K562 (cell line): ENCODE measurements around the gene MTFR2. TPM values are rescaled to one million over a fixed set of nuclear protein-coding genes. Genes with fewer than 3 reads are reported as not detected.

ENCODE experiments used
- ATAC-seq: fragments of 200-7000 bp; cut with Tn5 transposase; 3 replicates; pipeline ENCODE4 v1.9.1; 2020; ENCODE audit warnings: moderate library complexity
- BruUV-seq: library from RNA; stranded (reverse); fragments of 400-500 nt; replicated peaks from 2 replicates; lab custom pipeline; 2021; lab: Mats Ljungman, UMichigan
- CTCF ChIA-PET: fragments of 300-600 bp; formaldehyde crosslinking; extraction: SDS; loops from one replicate; lab custom pipeline; 2021; ENCODE audit warnings: low intra/inter-chr PET ratio; lab: Yijun Ruan, JAX
- POLR2A ChIA-PET: fragments of 300-600, 350-650 bp; sonication (Branson Sonifier 250); formaldehyde crosslinking; extraction: SDS; loops from one replicate; lab custom pipeline; 2021; ENCODE audit warnings: antibody characterized with exemption, inconsistent platforms; lab: Yijun Ruan, JAX
- DNase-seq, 4 experiments: peaks; one replicate each; pipeline versions ENCODE4 v3.0.0 to v3.0.0-alpha.2; 2011 to 2018; ENCODE audit warnings: low spot score in 3 of 4, mixed read lengths in 3 of 4; ENCODE audit errors: extremely low read depth in 1 of 4
- FAIRE-seq: peaks from 2 replicates; lab custom pipeline; 2011; peaks lifted over from hg19 to GRCh38; lab: Jason Lieb, UNC
- H2AFZ ChIP-seq: 2 replicates; pipeline ENCODE4 v1.6.0; 2011; ENCODE audit warnings: low read depth, low read length, control low read depth, inconsistent platforms
- H3K27ac ChIP-seq: fragments of 200-600 bp; 3 replicates; pipeline ENCODE4 v1.8.0; 2011; ENCODE audit warnings: low read depth, mild to moderate bottlenecking, control low read depth, inconsistent platforms, low read length, moderate library complexity, mixed read lengths; ENCODE audit errors: extremely low read depth
- H3K27me3 ChIP-seq, 2 experiments: fragments of 300-600 bp in 1 of 2; 2 replicates in 1 of 2; 3 replicates in 1 of 2; pipeline versions ENCODE4 v1.6.0 to v1.8.0; 2011; ENCODE audit warnings: inconsistent platforms in 2 of 2, low read length in 2 of 2, mild to moderate bottlenecking in 1 of 2, mixed read lengths in 1 of 2, moderate library complexity in 1 of 2; ENCODE audit not compliant: control insufficient read depth in 2 of 2, insufficient read depth in 2 of 2
- H3K36me3 ChIP-seq: fragments of 300-600 bp; 3 replicates; pipeline ENCODE4 v1.8.0; 2011; ENCODE audit warnings: mild to moderate bottlenecking, low read length, inconsistent platforms; ENCODE audit not compliant: control insufficient read depth, insufficient read depth
- H3K4me1 ChIP-seq, 2 experiments: fragments of 200-600 bp in 1 of 2; replicated peaks in 1 of 2; 2 replicates in 1 of 2; 3 replicates in 1 of 2; pipeline versions ENCODE4 v1.5.1 to v1.8.0; 2011; ENCODE audit warnings: inconsistent platforms in 2 of 2, low read length in 2 of 2, mild to moderate bottlenecking in 1 of 2, mixed read lengths in 1 of 2, moderate library complexity in 1 of 2; ENCODE audit not compliant: control insufficient read depth in 2 of 2, insufficient read depth in 2 of 2
- H3K4me2 ChIP-seq: 2 replicates; pipeline ENCODE4 v1.6.1; 2011; ENCODE audit warnings: low read length, control low read depth, inconsistent platforms, mixed read lengths; ENCODE audit not compliant: insufficient read depth
- H3K4me3 ChIP-seq: fragments of 200-600 bp; sonication (generic), shearing (Covaris generic); 2 replicates; pipeline ENCODE4 v1.5.1; 2016; ENCODE audit warnings: control low read depth, inconsistent platforms
- H3K79me2 ChIP-seq: fragments of 200-600 bp; 3 replicates; pipeline ENCODE4 v1.8.0; 2011; ENCODE audit warnings: low read length, inconsistent platforms; ENCODE audit not compliant: control insufficient read depth, insufficient read depth
- H3K9ac ChIP-seq, 2 experiments: 2 replicates each; pipeline versions ENCODE4 v1.6.0 to v1.6.1; 2011; ENCODE audit warnings: low read depth in 2 of 2, low read length in 2 of 2, control low read depth in 1 of 2, inconsistent platforms in 1 of 2, mild to moderate bottlenecking in 1 of 2, mixed read lengths in 1 of 2; ENCODE audit not compliant: insufficient read depth in 1 of 2
- H3K9me1 ChIP-seq: one replicate; pipeline ENCODE4 v1.6.0; 2011; ENCODE audit warnings: inconsistent platforms, mild to moderate bottlenecking, low read length, moderate library complexity; ENCODE audit not compliant: control insufficient read depth, insufficient read depth
- H3K9me3 ChIP-seq: replicated peaks from 2 replicates; pipeline ENCODE4 v1.5.1; 2011; ENCODE audit warnings: low read depth, low read length, inconsistent platforms; ENCODE audit not compliant: control insufficient read depth, insufficient read depth
- H4K20me1 ChIP-seq: replicated peaks from 2 replicates; pipeline ENCODE4 v1.6.1; 2011; ENCODE audit warnings: low read length, inconsistent platforms, mixed read lengths; ENCODE audit not compliant: control insufficient read depth, insufficient read depth
- FOXP1 ChIP-seq: sonication (generic); formaldehyde crosslinking; IDR thresholded peaks from 2 replicates; pipeline ENCODE4 v1.8.0; 2022; ENCODE audit warnings: mild to moderate bottlenecking, missing genetic modification reagents
- HDAC3 ChIP-seq: fragments of 450-650 bp; IDR thresholded peaks from 2 replicates; pipeline ENCODE4 v1.6.1; 2018; ENCODE audit warnings: borderline replicate concordance, mild to moderate bottlenecking, moderate library complexity; ENCODE audit not compliant: partially characterized antibody
- ZBTB40 ChIP-seq, 2 experiments: fragments of 450-650 bp in 1 of 2; sonication (generic) in 1 of 2; formaldehyde crosslinking in 1 of 2; IDR thresholded peaks; 2 replicates each; pipeline versions ENCODE4 v1.7.1 to v1.9.0; 2016 to 2022; ENCODE audit warnings: inconsistent platforms in 1 of 2, mild to moderate bottlenecking in 1 of 2, missing genetic modification reagents in 1 of 2
- ZNF655 ChIP-seq: fragments of 250-450 bp; sonication (Bioruptor Pico); IDR thresholded peaks from 2 replicates; pipeline ENCODE4 v1.5.0; 2021
- WGBS: fragments of 100-300 bp; shearing (Covaris generic); methylation state at CpG from one replicate; pipeline ENCODE4 v1.1.6; 2016; ENCODE audit warnings: low coverage, mixed read lengths; ENCODE audit not compliant: insufficient coverage; ENCODE audit errors: missing lambda C conversion rate; 5-methylcytosine and 5-hydroxymethylcytosine counted together
- in situ Hi-C: fragments of 300-500 bp; cut with MboI; formaldehyde crosslinking; loops from 4 replicates; pipeline ENCODE4 v1.15.0; 2018; ENCODE audit warnings: inconsistent platforms, mixed read lengths
- intact Hi-C: fragments of 100-400 bp; cut with micrococcal nuclease; formaldehyde crosslinking; loops from 2 replicates; pipeline ENCODE4 v1.14.2; 2022
- polyA plus RNA-seq, 8 experiments: library from polyadenylated mRNA; depleted of rRNA in 4 of 8; stranded (reverse) in 5 of 8; unstranded in 3 of 8; fragments of >200 nt; fragmentation: Nextera tagmentation in 2 of 8; fragmentation: Illumina TruSeq in 1 of 8; extraction: Ambion mirVana in 2 of 8; extraction: Trizol in 1 of 8; gene quantifications; 2 replicates each; pipeline versions ENCODE4 v1.2.1 to v1.2.3, GENCODE V29; 2011 to 2014; ENCODE audit warnings: inconsistent platforms in 1 of 8, missing spikeins in 1 of 8
- total RNA-seq, 7 experiments: library from RNA; depleted of rRNA in 6 of 7; stranded (reverse); fragments of >200 nt in 6 of 7; fragmentation: Illumina TruSeq in 2 of 7; extraction: Trizol in 2 of 7; gene quantifications; 2 replicates each; pipeline versions ENCODE4 v1.2.1 to v1.2.3, GENCODE V29; 2011 to 2021; ENCODE audit warnings: low replicate concordance in 1 of 7

MTFR2 gene
- total and polyA plus RNA-seq, 9 of the 15 experiments (the other 6 are each of a cell fraction or from before 2014, with no cell fraction given), result 10.1 to 63.3 (median 45.9) TPM

- BruUV-seq, result no TSS peak
- H3K4me2 ChIP-seq, result no peak overlapping the region
- intact Hi-C loops (no loop called here), in situ Hi-C loops (no loop called here)
- H2AFZ ChIP-seq, result no peak overlapping the region
- ChIA-PET CTCF (no interaction called here), POLR2A (interaction anchor here (2.0 kb wide), 1 partner anchor 13 kb away, joined by 7 read pairs; no protein-coding TSS in a partner anchor)
- H3K27me3 ChIP-seq, result peaks cover 17 to 33% of the 10 kb centered on the region in 2 experiments
- no peak for TF ChIP-seq HDAC3
- TF ChIP-seq ZNF655 (CRISPR knock-in tag), result no peak
- H3K27ac ChIP-seq, result no peak overlapping the region
- H3K9me1 ChIP-seq, result no peaks in the 10 kb centered on the region
- H4K20me1 ChIP-seq, result no peaks in the 10 kb centered on the region
- DNase-seq (no peak), FAIRE-seq (no peak), ATAC-seq (no peak)
- no peaks in the 10 kb centered on the region for H3K9me3 ChIP-seq
- no peak overlapping the region for H3K9ac ChIP-seq
- no peaks in the 10 kb centered on the region for H3K36me3 ChIP-seq
- no peaks in the 10 kb centered on the region for H3K79me2 ChIP-seq
- H3K4me1 ChIP-seq, result no peaks in the 10 kb centered on the region
- H3K4me3 ChIP-seq, result no peak overlapping the region
Measured at GRCh38 chr6:136213853-136214252, 36.3 kb downstream of the MTFR2 start.

- Histone ChIP-seq H3K9me1 (no peaks in the 10 kb centered on the region), H3K4me3 (no peak overlapping the region), H4K20me1 (no peaks in the 10 kb centered on the region), H3K27me3 (peaks cover 17 to 33% of the 10 kb centered on the region in 2 experiments), H3K79me2 (no peaks in the 10 kb centered on the region), H3K4me2 (no peak overlapping the region), H2AFZ (no peak overlapping the region), H3K9me3 (no peaks in the 10 kb centered on the region), H3K4me1 (no peaks in the 10 kb centered on the region), H3K9ac (no peak overlapping the region), H3K36me3 (no peaks in the 10 kb centered on the region), H3K27ac (no peak overlapping the region)
- no TSS peak for BruUV-seq
- ATAC-seq (no peak), FAIRE-seq (no peak), DNase-seq (no peak)
- 0% methylated on average over 5 of the region's 5 CpGs for WGBS
- intact Hi-C loops, result no loop called here
- ChIA-PET POLR2A (interaction anchor here (0.5 to 1.8 kb wide), 5 partner anchors 8 to 296 kb away, joined by 3 to 6 read pairs (median 4); partner anchors contain the start of gene BCLAF1), CTCF (no interaction called here)
- in situ Hi-C loops, result no loop called here
- no peak for TF ChIP-seq FOXP1 (CRISPR knock-in tag)
- TF ChIP-seq ZBTB40 (IDR thresholded peaks at IDR 0.05), result no peak
- TF ChIP-seq ZBTB40 (CRISPR knock-in tag; IDR thresholded peaks at IDR 0.05), result no peak
Measured at GRCh38 chr6:136213012-136213539, 37.0 kb downstream of the MTFR2 start.
